ENCODE results near the gene HTT. TPM values are rescaled to one million over a fixed set of nuclear protein-coding genes. Genes with fewer than 3 reads are reported as not detected.

Gene HTT
- polyA plus RNA-seq, 1 donor (not counting 4 experiments of a cell fraction or from before 2014, with no cell fraction given): 16.2 TPM

- no peaks in the 10 kb centered on the region for H4K20me1 ChIP-seq (ENCODE audit: control insufficient read depth, extremely low read depth, insufficient read depth, low read length)
- TF ChIP-seq CTCF (optimal IDR thresholded peaks at IDR 0.05 in 1 of 3, IDR thresholded peaks at IDR 0.05 in 1 of 3, conservative IDR thresholded peaks at IDR 0.05 in 1 of 3; ENCODE audit: extremely low read depth in 1 of 3, insufficient read depth in 2 of 3, low read length in 3 of 3) (no peak), EZH2 (IDR thresholded peaks at IDR 0.05; ENCODE audit: low read length) (no peak)
- no peak overlapping the region for H3K27ac ChIP-seq (ENCODE audit: control insufficient read depth, insufficient read depth, low read length)
- FAIRE-seq (no peak), DNase-seq (ENCODE audit: low read depth, low spot score) (no peak)
- no peaks in the 10 kb centered on the region for H3K9me1 ChIP-seq (ENCODE audit: control insufficient read depth, extremely low read depth, insufficient read depth, low read length)
- dilution Hi-C loops (cut with MboI; ENCODE audit: extremely low pct_ligation_motif_present, low sequenced_read_pairs): no loop called here
- H3K9me3 ChIP-seq (ENCODE audit: control insufficient read depth, low read depth, low read length): no peaks in the 10 kb centered on the region
- H3K36me3 ChIP-seq (ENCODE audit: control insufficient read depth in 2 of 2, extremely low read depth in 1 of 2, insufficient read depth in 2 of 2, low read length in 2 of 2): no peaks in the 10 kb centered on the region
- H3K9ac ChIP-seq (ENCODE audit: control insufficient read depth, extremely low read depth, insufficient read depth, low read length): no peak overlapping the region
- H2AFZ ChIP-seq (ENCODE audit: control insufficient read depth, low read length): no peak overlapping the region
- H3K4me3 ChIP-seq (ENCODE audit: control insufficient read depth in 2 of 3, extremely low read depth in 1 of 3, insufficient read depth in 2 of 3, low read depth in 1 of 3, low read length in 3 of 3): no peak overlapping the region
- H3K27me3 ChIP-seq (ENCODE audit: control insufficient read depth, extremely low read depth, insufficient read depth, low read length): no peaks in the 10 kb centered on the region
- H3K4me2 ChIP-seq (ENCODE audit: control insufficient read depth, extremely low read depth, insufficient read depth, low read depth, low read length): no peak overlapping the region
- no peaks in the 10 kb centered on the region for H3K79me2 ChIP-seq (ENCODE audit: control insufficient read depth, insufficient read depth, low read length)
- peaks cover 3% of the 10 kb centered on the region for H3K4me1 ChIP-seq (ENCODE audit: control insufficient read depth, extremely low read depth, insufficient read depth, low read length)
Observed at GRCh38 chr4:3253808-3254207, 179.3 kb downstream of the HTT start.

- Histone ChIP-seq H2AFZ (ENCODE audit: control insufficient read depth, low read length) (no peak overlapping the region), H3K36me3 (ENCODE audit: control insufficient read depth in 2 of 2, extremely low read depth in 1 of 2, insufficient read depth in 2 of 2, low read length in 2 of 2) (no peaks in the 10 kb centered on the region), H3K9ac (ENCODE audit: control insufficient read depth, extremely low read depth, insufficient read depth, low read length) (no peak overlapping the region), H3K9me3 (ENCODE audit: control insufficient read depth, low read depth, low read length) (no peaks in the 10 kb centered on the region), H3K27me3 (ENCODE audit: control insufficient read depth, extremely low read depth, insufficient read depth, low read length) (no peaks in the 10 kb centered on the region), H3K4me2 (ENCODE audit: control insufficient read depth, extremely low read depth, insufficient read depth, low read depth, low read length) (no peak overlapping the region), H3K4me1 (ENCODE audit: control insufficient read depth, extremely low read depth, insufficient read depth, low read length) (peaks cover 3% of the 10 kb centered on the region), H3K9me1 (ENCODE audit: control insufficient read depth, extremely low read depth, insufficient read depth, low read length) (no peaks in the 10 kb centered on the region), H4K20me1 (ENCODE audit: control insufficient read depth, extremely low read depth, insufficient read depth, low read length) (no peaks in the 10 kb centered on the region), H3K4me3 (ENCODE audit: control insufficient read depth in 2 of 3, extremely low read depth in 1 of 3, insufficient read depth in 2 of 3, low read depth in 1 of 3, low read length in 3 of 3) (no peak overlapping the region), H3K79me2 (ENCODE audit: control insufficient read depth, insufficient read depth, low read length) (no peaks in the 10 kb centered on the region), H3K27ac (ENCODE audit: control insufficient read depth, insufficient read depth, low read length) (no peak overlapping the region)
- DNase-seq (ENCODE audit: low read depth, low spot score) (no peak), FAIRE-seq (no peak)
- dilution Hi-C loops (cut with MboI; ENCODE audit: extremely low pct_ligation_motif_present, low sequenced_read_pairs): no loop called here
- TF ChIP-seq EZH2 (IDR thresholded peaks at IDR 0.05; ENCODE audit: low read length): no peak
- no peak for TF ChIP-seq CTCF (optimal IDR thresholded peaks at IDR 0.05 in 1 of 3, IDR thresholded peaks at IDR 0.05 in 1 of 3, conservative IDR thresholded peaks at IDR 0.05 in 1 of 3; ENCODE audit: extremely low read depth in 1 of 3, insufficient read depth in 2 of 3, low read length in 3 of 3)
Observed at GRCh38 chr4:3254302-3255131, 180.0 kb downstream of the HTT start.
